Measurements from ENCODE around the gene LMX1B.

Gene LMX1B

GRCh38 chr9:126626926-126627233, 13.2 kb downstream of the LMX1B start:
- CTCF ChIA-PET, result interaction anchor here (1.0 kb wide), 1 partner anchor 10 kb away, joined by 4 read pairs; no protein-coding TSS in a partner anchor
- no peak for TF ChIP-seq CTCF (IDR thresholded peaks at IDR 0.05; ENCODE audit: insufficient read depth, low read length, missing control alignments)
- POLR2A ChIA-PET, result no interaction called here
- no peak overlapping the region for H3K4me3 ChIP-seq (ENCODE audit: low read depth, low read length)
- DNase-seq (ENCODE audit: low read depth, low spot score), result no peak

- POLR2A ChIA-PET, result no interaction called here
- TF ChIP-seq CTCF (IDR thresholded peaks at IDR 0.05; ENCODE audit: insufficient read depth, low read length, missing control alignments), result no peak
- CTCF ChIA-PET, result no interaction called here
- no peak overlapping the region for H3K4me3 ChIP-seq (ENCODE audit: low read depth, low read length)
- no peak for DNase-seq (ENCODE audit: low read depth, low spot score)
Observed at GRCh38 chr9:126628146-126628545, 14.4 kb downstream of the LMX1B start.

- ChIA-PET POLR2A (no interaction called here), CTCF (no interaction called here)
- TF ChIP-seq CTCF (IDR thresholded peaks at IDR 0.05; ENCODE audit: insufficient read depth, low read length, missing control alignments), result no peak
- no peak overlapping the region for H3K4me3 ChIP-seq (ENCODE audit: low read depth, low read length)
- no peak for DNase-seq (ENCODE audit: low read depth, low spot score)
Observed at GRCh38 chr9:126628969-126629674, 15.4 kb downstream of the LMX1B start.

- ChIA-PET POLR2A (no interaction called here), CTCF (no interaction called here)
- no peak for TF ChIP-seq CTCF (IDR thresholded peaks at IDR 0.05; ENCODE audit: insufficient read depth, low read length, missing control alignments)
- no peak for DNase-seq (ENCODE audit: low read depth, low spot score)
- H3K4me3 ChIP-seq (ENCODE audit: low read depth, low read length), result no peak overlapping the region
Observed at GRCh38 chr9:126630458-126631237, 16.9 kb downstream of the LMX1B start.

GRCh38 chr9:126631254-126631653, 17.5 kb downstream of the LMX1B start:
- DNase-seq (ENCODE audit: low read depth, low spot score), result no peak
- TF ChIP-seq CTCF (IDR thresholded peaks at IDR 0.05; ENCODE audit: insufficient read depth, low read length, missing control alignments), result no peak
- CTCF ChIA-PET, result interaction anchor here (2.1 kb wide), 1 partner anchor 73 kb away, joined by 6 read pairs; no protein-coding TSS in a partner anchor
- no peak overlapping the region for H3K4me3 ChIP-seq (ENCODE audit: low read depth, low read length)
- POLR2A ChIA-PET, result no interaction called here

GRCh38 chr9:126633881-126634558, 20.3 kb downstream of the LMX1B start:
- no peak overlapping the region for H3K4me3 ChIP-seq (ENCODE audit: low read depth, low read length)
- ChIA-PET CTCF (no interaction called here), POLR2A (no interaction called here)
- no peak for DNase-seq (ENCODE audit: low read depth, low spot score)
- no peak for TF ChIP-seq CTCF (IDR thresholded peaks at IDR 0.05; ENCODE audit: insufficient read depth, low read length, missing control alignments)

Measured in AG04449 (cell line).